ENCODE data around the gene PTPRH. TPM values are rescaled to one million over a fixed set of nuclear protein-coding genes. Genes with fewer than 3 reads are reported as not detected.
A peak's percentile ranks its signal among the peaks of the same experiment; 100 is the strongest.
"Not testable (repeated sequence)": the region's sequence is repeated elsewhere in the genome, so short reads cannot be mapped to it uniquely, and the experiment has no call there.

The PTPRH gene
- total and polyA plus RNA-seq, 9 donors: 0.14 to 2.1 (median 0.26) TPM

DNA sequence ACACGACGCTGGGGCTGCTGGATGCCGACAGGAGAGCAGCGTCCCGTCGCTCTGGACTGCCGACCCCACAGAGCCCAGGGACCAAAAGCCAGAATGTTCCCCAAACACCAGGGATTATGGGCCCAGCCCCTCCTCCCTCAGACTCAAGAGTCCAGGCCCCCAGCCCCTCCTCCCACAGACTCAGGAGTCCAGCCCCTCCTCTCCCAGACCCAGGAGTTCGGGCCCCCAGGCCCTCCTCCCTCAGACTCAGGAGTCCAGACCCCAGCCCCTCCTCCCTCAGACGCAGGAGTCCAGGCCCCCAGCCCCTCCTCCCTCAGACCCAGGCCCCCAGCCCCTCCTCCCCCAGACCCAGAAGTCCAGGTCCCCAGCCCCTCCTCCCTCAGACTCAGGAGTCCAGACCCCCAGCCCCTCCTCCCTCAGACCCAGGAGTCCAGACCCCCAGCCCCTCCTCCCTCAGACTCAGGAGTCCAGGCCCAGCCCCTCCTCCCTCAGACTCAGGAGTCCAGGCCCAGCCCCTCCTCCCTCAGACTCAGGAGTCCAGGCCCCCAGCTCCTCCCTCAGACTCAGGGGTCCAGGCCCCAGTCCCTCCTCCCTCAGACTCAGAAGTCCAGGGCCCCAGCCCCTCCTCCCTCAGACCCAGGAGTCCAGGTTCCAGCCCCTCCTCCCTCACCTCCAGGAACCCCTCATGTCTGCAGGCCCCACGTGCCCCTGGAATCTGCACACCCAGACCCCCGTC is 15.5 kb upstream of the PTPRH start:
- H3K4me3 ChIP-seq (ENCODE audit: low read length); H3K27ac ChIP-seq (ENCODE audit: low read length); H3K9me3 ChIP-seq (replicated peaks; ENCODE audit: control insufficient read depth, low read depth, low read length); H3K27me3 ChIP-seq (ENCODE audit: control insufficient read depth, insufficient read depth, low read length); H3K4me1 ChIP-seq (ENCODE audit: control insufficient read depth, insufficient read depth, low read length); DNase-seq: not testable (repeated sequence)
- WGBS (ENCODE audit: insufficient coverage): 41% methylated on average over 8 of the region's 11 CpGs
- H3K36me3 ChIP-seq (ENCODE audit: control insufficient read depth, insufficient read depth, low read length): peaks cover 36% of the 10 kb centered on the region

DNA sequence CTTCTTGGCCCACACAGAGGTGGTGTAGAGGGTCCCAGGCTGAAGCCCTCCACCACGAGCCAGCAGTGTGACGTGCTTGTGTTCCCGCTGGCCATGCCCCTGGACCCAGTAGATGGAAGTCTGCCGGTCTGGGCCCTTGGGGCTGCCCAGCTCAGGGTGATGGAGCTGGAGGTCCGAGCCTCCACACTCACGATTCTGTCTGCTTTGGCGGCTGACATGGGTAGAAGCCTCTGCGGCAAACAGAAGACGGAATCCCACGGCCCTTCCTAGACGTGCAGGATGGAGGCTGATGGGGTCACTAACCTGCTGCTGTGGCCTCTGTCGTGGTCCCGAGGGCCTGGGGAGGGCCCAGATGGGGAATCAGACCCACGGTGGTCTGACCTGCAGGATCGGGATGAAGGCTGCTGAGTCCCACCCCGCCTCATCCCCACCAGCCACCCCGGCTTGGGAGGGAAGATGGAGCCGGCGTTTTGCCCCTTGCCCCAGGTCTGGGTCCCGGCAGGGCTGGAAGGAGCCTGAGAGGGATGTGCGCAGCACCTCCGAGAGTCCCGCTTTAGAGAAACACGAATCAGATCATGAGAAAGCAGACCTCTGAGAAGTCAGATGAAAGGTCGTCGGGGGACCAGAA is 14.9 kb upstream of the PTPRH start:
- peaks cover 29% of the 10 kb centered on the region for H3K36me3 ChIP-seq (ENCODE audit: control insufficient read depth, insufficient read depth, low read length)
- WGBS (ENCODE audit: insufficient coverage): 76% methylated on average over 17 of the region's 26 CpGs
- no peaks in the 10 kb centered on the region for H3K9me3 ChIP-seq (replicated peaks; ENCODE audit: control insufficient read depth, low read depth, low read length)
- no peak overlapping the region for H3K4me3 ChIP-seq (ENCODE audit: low read length)
- no peaks in the 10 kb centered on the region for H3K27me3 ChIP-seq (ENCODE audit: control insufficient read depth, insufficient read depth, low read length)
- H3K4me1 ChIP-seq (ENCODE audit: control insufficient read depth, insufficient read depth, low read length): no peaks in the 10 kb centered on the region
- no peak overlapping the region for H3K27ac ChIP-seq (ENCODE audit: low read length)
- no peak for DNase-seq

- DNase-seq: no peak
- Histone ChIP-seq H3K36me3 (ENCODE audit: control insufficient read depth, insufficient read depth, low read length) (peaks cover 22% of the 10 kb centered on the region), H3K27ac (ENCODE audit: low read length) (no peak overlapping the region), H3K4me1 (ENCODE audit: control insufficient read depth, insufficient read depth, low read length) (no peaks in the 10 kb centered on the region), H3K9me3 (replicated peaks; ENCODE audit: control insufficient read depth, low read depth, low read length) (no peaks in the 10 kb centered on the region), H3K27me3 (ENCODE audit: control insufficient read depth, insufficient read depth, low read length) (no peaks in the 10 kb centered on the region), H3K4me3 (ENCODE audit: low read length) (no peak overlapping the region)
- WGBS (ENCODE audit: insufficient coverage): 87% methylated on average over 11 of the region's 17 CpGs
Measured at GRCh38 chr19:55223291-55224037, 14.2 kb upstream of the PTPRH start.

DNA sequence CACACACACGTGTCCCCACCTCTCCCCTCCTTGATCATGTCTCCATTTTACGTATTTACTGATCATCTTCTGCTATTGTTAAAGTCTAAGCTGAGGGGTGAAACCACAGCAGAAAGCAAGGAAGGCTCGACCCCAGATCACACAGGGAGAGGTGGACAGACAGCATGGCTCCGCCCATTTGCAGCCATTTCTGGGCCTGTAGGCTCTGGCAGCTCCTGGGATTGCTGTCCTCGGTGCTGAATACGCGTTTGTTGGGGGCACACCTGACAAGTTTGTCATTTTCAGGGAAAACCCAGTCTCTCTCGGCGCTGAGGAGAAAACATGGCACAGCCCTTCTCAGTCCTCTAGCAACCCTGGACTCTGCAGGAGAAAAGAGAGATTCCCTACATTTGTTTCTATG is 11.2 kb upstream of the PTPRH start:
- H3K4me3 ChIP-seq (ENCODE audit: low read length): no peak overlapping the region
- peaks cover 11% of the 10 kb centered on the region for H3K4me1 ChIP-seq (ENCODE audit: control insufficient read depth, insufficient read depth, low read length)
- H3K9me3 ChIP-seq (replicated peaks; ENCODE audit: control insufficient read depth, low read depth, low read length): no peaks in the 10 kb centered on the region
- WGBS (ENCODE audit: insufficient coverage): 68% methylated on average over 8 of the region's 9 CpGs
- no peak overlapping the region for H3K27ac ChIP-seq (ENCODE audit: low read length)
- no peaks in the 10 kb centered on the region for H3K36me3 ChIP-seq (ENCODE audit: control insufficient read depth, insufficient read depth, low read length)
- H3K27me3 ChIP-seq (ENCODE audit: control insufficient read depth, insufficient read depth, low read length): no peaks in the 10 kb centered on the region
- no peak for DNase-seq

- Histone ChIP-seq H3K9me3 (replicated peaks; ENCODE audit: control insufficient read depth, low read depth, low read length) (peaks cover 6% of the 10 kb centered on the region), H3K27ac (ENCODE audit: low read length) (peak overlapping the region; percentile 49), H3K4me3 (ENCODE audit: low read length) (peak overlapping the region; percentile 41), H3K27me3 (ENCODE audit: control insufficient read depth, insufficient read depth, low read length) (no peaks in the 10 kb centered on the region), H3K36me3 (ENCODE audit: control insufficient read depth, insufficient read depth, low read length) (no peaks in the 10 kb centered on the region), H3K4me1 (ENCODE audit: control insufficient read depth, insufficient read depth, low read length) (peaks cover 11% of the 10 kb centered on the region)
- peak; percentile 91 for DNase-seq
- 3% methylated on average over 23 of the region's 36 CpGs for WGBS (ENCODE audit: insufficient coverage)
Measured at GRCh38 chr19:55216461-55217198, 7.3 kb upstream of the PTPRH start.

DNA sequence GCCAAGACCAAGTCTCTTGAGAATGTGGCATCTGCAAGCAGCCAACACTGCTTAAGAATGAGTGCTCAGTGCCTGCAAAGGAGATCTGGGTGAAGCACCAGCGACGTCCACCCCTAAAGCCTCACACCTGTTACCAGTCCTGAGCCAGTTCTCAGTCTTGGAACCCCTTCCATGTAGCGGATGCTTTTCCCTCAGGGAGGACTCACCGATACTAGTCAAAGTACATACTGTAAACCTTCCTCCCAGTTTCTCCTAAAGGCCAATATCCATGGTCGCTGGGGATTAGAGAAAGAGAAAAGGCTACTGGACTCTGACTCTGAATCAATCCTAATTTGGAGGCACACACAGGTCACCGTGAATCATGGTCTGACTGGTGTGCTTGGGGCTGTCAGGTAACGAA is 4.2 kb upstream of the PTPRH start:
- no peaks in the 10 kb centered on the region for H3K27me3 ChIP-seq (ENCODE audit: control insufficient read depth, insufficient read depth, low read length)
- DNase-seq: no peak
- H3K36me3 ChIP-seq (ENCODE audit: control insufficient read depth, insufficient read depth, low read length): no peaks in the 10 kb centered on the region
- H3K9me3 ChIP-seq (replicated peaks; ENCODE audit: control insufficient read depth, low read depth, low read length): peaks cover 6% of the 10 kb centered on the region
- 88% methylated on average over 5 of the region's 7 CpGs for WGBS (ENCODE audit: insufficient coverage)
- no peak overlapping the region for H3K4me3 ChIP-seq (ENCODE audit: low read length)
- H3K4me1 ChIP-seq (ENCODE audit: control insufficient read depth, insufficient read depth, low read length): peaks cover 11% of the 10 kb centered on the region
- no peak overlapping the region for H3K27ac ChIP-seq (ENCODE audit: low read length)

DNA sequence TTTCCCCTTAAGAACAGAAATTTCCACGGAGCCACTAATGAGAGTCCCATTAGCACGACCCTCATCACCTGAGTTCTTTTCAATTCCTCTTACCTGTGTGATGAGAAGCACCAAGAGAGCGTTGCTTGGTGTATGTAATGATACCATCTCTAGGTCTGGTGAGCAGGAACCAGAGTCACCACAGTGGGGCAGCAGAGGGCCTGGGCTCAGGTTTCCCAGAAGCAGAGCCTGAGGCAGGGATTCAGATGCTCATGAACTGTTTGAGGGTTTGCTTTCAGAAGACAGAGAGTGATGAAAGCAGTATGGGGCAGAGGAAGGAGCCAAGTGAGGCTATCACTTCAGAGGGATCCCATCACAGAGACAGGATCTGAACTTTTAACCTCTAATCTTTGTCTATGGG is 3.1 kb upstream of the PTPRH start:
- Histone ChIP-seq H3K27me3 (ENCODE audit: control insufficient read depth, insufficient read depth, low read length) (no peaks in the 10 kb centered on the region), H3K4me3 (ENCODE audit: low read length) (no peak overlapping the region), H3K4me1 (ENCODE audit: control insufficient read depth, insufficient read depth, low read length) (peaks cover 11% of the 10 kb centered on the region), H3K27ac (ENCODE audit: low read length) (no peak overlapping the region), H3K9me3 (replicated peaks; ENCODE audit: control insufficient read depth, low read depth, low read length) (peaks cover 6% of the 10 kb centered on the region), H3K36me3 (ENCODE audit: control insufficient read depth, insufficient read depth, low read length) (no peaks in the 10 kb centered on the region)
- DNase-seq: no peak
- no CpG with 5 or more reads among the region's 3 CpGs for WGBS (ENCODE audit: insufficient coverage)

GRCh38 chr19:55209693-55210472 is 582 bp upstream of the PTPRH start:
- H3K27ac ChIP-seq (ENCODE audit: low read length): no peak overlapping the region
- DNase-seq: no peak
- 41% methylated on average over 6 of the region's 17 CpGs for WGBS (ENCODE audit: insufficient coverage)
- H3K27me3 ChIP-seq (ENCODE audit: control insufficient read depth, insufficient read depth, low read length): peaks cover 3% of the 10 kb centered on the region
- peaks cover 7% of the 10 kb centered on the region for H3K4me1 ChIP-seq (ENCODE audit: control insufficient read depth, insufficient read depth, low read length)
- H3K9me3 ChIP-seq (replicated peaks; ENCODE audit: control insufficient read depth, low read depth, low read length): peaks cover 6% of the 10 kb centered on the region
- no peak overlapping the region for H3K4me3 ChIP-seq (ENCODE audit: low read length)
- no peaks in the 10 kb centered on the region for H3K36me3 ChIP-seq (ENCODE audit: control insufficient read depth, insufficient read depth, low read length)

DNA sequence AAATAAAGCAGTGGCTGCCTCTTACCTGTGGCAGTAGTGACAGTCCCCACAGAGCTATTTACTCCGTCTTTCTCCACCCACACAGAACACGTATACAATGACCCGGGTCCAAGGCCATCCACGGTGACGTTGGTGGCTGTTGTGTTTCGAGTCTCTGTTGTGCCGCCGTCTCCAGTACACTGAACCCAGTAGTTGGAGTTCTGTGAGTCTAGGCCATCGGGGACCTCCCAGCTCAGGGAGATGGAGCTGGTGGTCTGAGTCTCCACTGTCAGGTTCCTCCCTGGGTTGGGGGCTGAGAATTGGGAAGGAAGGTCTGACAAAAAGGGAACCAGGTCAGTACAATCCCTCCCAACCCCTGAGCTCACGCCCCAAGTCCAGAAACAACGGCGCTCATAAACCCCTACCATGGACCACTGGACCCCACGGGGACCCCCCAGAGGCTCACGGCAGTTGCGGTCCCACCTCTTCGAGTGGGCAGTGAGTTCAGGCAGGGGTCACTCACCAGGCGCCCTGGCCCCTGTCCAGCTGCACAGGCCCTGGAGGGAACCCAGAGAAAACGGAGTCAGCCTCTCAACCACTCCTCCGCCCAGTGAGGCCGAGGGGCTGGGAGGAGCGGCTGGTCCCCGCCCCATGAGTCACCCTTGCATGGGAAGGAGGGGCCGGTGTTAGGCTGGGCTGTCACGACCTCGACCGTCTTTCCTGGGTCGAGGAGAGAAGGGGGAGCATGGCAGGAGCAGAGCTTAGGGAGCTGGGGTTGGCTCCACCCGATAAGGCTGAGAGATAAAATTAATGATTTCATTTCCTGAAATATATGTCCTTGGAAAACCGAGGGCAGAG is 2.4 kb downstream of the PTPRH start:
- H3K36me3 ChIP-seq (ENCODE audit: control insufficient read depth, insufficient read depth, low read length): no peaks in the 10 kb centered on the region
- 34% methylated on average over 18 of the region's 29 CpGs for WGBS (ENCODE audit: insufficient coverage)
- no peaks in the 10 kb centered on the region for H3K9me3 ChIP-seq (replicated peaks; ENCODE audit: control insufficient read depth, low read depth, low read length)
- peaks cover 3% of the 10 kb centered on the region for H3K27me3 ChIP-seq (ENCODE audit: control insufficient read depth, insufficient read depth, low read length)
- H3K4me3 ChIP-seq (ENCODE audit: low read length): no peak overlapping the region
- DNase-seq: peak; percentile 66
- H3K4me1 ChIP-seq (ENCODE audit: control insufficient read depth, insufficient read depth, low read length): peaks cover 7% of the 10 kb centered on the region
- no peak overlapping the region for H3K27ac ChIP-seq (ENCODE audit: low read length)
